Activated naive CD8-positive, alpha-beta T cell treated with anti-CD3 and anti-CD28 coated beads, Interleukin-2, amount 10 ng/mL, durations not matched to agents 7 days and 5 days (primary cell): ENCODE results near the gene EML3. TPM values are rescaled to one million over a fixed set of nuclear protein-coding genes. Genes with fewer than 3 reads are reported as not detected.
"Not testable (repeated sequence)": the region's sequence is repeated elsewhere in the genome, so short reads cannot be mapped to it uniquely, and the experiment has no call there.

ENCODE experiments used
- ATAC-seq: fragments of 150-1000 bp; cut with Tn5 transposase; one replicate; pipeline ENCODE4 v1.10.0; 2021; ENCODE audit warnings: low read depth, moderate library complexity
- POLR2A ChIA-PET: fragments of 350-600 bp; sonication (Branson Sonifier 250); formaldehyde crosslinking; loops from one replicate; lab custom pipeline; 2021; ENCODE audit warnings: antibody characterized with exemption; lab: Charles Lee
- DNase-seq: peaks from one replicate; pipeline ENCODE4 v3.0.0; 2021
- H3K27ac Mint-ChIP-seq: one replicate; pipeline ENCODE4 v1.8.0; 2022; ENCODE audit warnings: mild to moderate bottlenecking, mixed read lengths
- H3K27me3 Mint-ChIP-seq: one replicate; pipeline ENCODE4 v1.8.0; 2022; ENCODE audit warnings: mild to moderate bottlenecking, moderate library complexity, mixed read lengths
- H3K36me3 Mint-ChIP-seq: one replicate; pipeline ENCODE4 v1.8.0; 2021; ENCODE audit warnings: mild to moderate bottlenecking, mixed read lengths
- H3K4me1 Mint-ChIP-seq: one replicate; pipeline ENCODE4 v1.8.0; 2021; ENCODE audit warnings: mixed read lengths
- H3K4me3 Mint-ChIP-seq: one replicate; pipeline ENCODE4 v1.8.0; 2022; ENCODE audit warnings: mild to moderate bottlenecking, moderate library complexity, mixed read lengths
- H3K9me3 Mint-ChIP-seq: one replicate; pipeline ENCODE4 v1.8.0; 2021; ENCODE audit warnings: mixed read lengths
- total RNA-seq, 2 experiments: library from RNA; stranded (reverse); gene quantifications; one replicate each; pipeline ENCODE4 v1.2.3, GENCODE V29; 2021

Gene EML3
- total RNA-seq: 100 to 1,000 TPM; 183 to 185 TPM

- Mint-ChIP-seq H3K9me3 (no peaks in the 10 kb centered on the region), H3K27ac (peak within 1 kb of the TSS; percentile 93), H3K4me1 (peaks cover 39% of the 10 kb centered on the region), H3K27me3 (no peaks in the 10 kb centered on the region), H3K4me3 (peak within 1 kb of the TSS; percentile 90), H3K36me3 (peaks cover 13% of the 10 kb centered on the region)
- peak; percentile 74 for ATAC-seq
- POLR2A ChIA-PET: interaction anchor here (0.6 to 5.0 kb wide), 22 partner anchors 9 to 229 kb away, joined by 3 to 50 read pairs (median 6); partner anchors contain the start of genes B3GAT3, C11orf98, CSKMT and GANAB
- DNase-seq: peak; percentile 96
Observed at GRCh38 chr11:62612366-62613290, at the start of gene EML3, which contains the start of gene ROM1. Gene EML3 (minus strand): TSS chr11:62612775. CDS start chr11:62612457, 318 bp downstream. Gene ROM1 (plus strand): TSS chr11:62613257. CDS start chr11:62613282, 25 bp downstream.

- DNase-seq: no peak
- POLR2A ChIA-PET: interaction anchor here (0.7 to 8.4 kb wide), 5 partner anchors 8 to 55 kb away, joined by 3 to 187 read pairs (median 5); partner anchors contain the start of genes B3GAT3, C11orf98, CSKMT and LBHD1
- H3K27ac Mint-ChIP-seq: no peak overlapping the region
- peaks cover 13% of the 10 kb centered on the region for H3K4me1 Mint-ChIP-seq
- ATAC-seq: no peak
- H3K27me3 Mint-ChIP-seq: no peaks in the 10 kb centered on the region
- no peak overlapping the region for H3K4me3 Mint-ChIP-seq
- H3K9me3 Mint-ChIP-seq: no peaks in the 10 kb centered on the region
- H3K36me3 Mint-ChIP-seq: peaks cover 2% of the 10 kb centered on the region
Observed at GRCh38 chr11:62656796-62657429, 44.3 kb upstream of the EML3 start.

- H3K9me3 Mint-ChIP-seq: no peaks in the 10 kb centered on the region
- no peak for ATAC-seq
- H3K27ac Mint-ChIP-seq: peak overlapping the region; percentile 63
- H3K27me3 Mint-ChIP-seq: no peaks in the 10 kb centered on the region
- peaks cover 4% of the 10 kb centered on the region for H3K36me3 Mint-ChIP-seq
- peak overlapping the region; percentile 37 for H3K4me3 Mint-ChIP-seq
- DNase-seq: no peak
- peaks cover 17% of the 10 kb centered on the region for H3K4me1 Mint-ChIP-seq
- POLR2A ChIA-PET: interaction anchor here (0.6 to 8.4 kb wide), 5 partner anchors 11 to 101 kb away, joined by 4 to 187 read pairs (median 8); partner anchors contain the start of genes C11orf98, CSKMT, LBHD1 and TUT1
Observed at GRCh38 chr11:62654297-62654696, 41.7 kb upstream of the EML3 start.

GRCh38 chr11:62652161-62653006 lies 39.8 kb upstream of the EML3 start:
- Mint-ChIP-seq H3K27ac (peak overlapping the region; percentile 91), H3K9me3 (no peaks in the 10 kb centered on the region), H3K4me3 (peak overlapping the region; percentile 94), H3K4me1 (peaks cover 17% of the 10 kb centered on the region), H3K27me3 (no peaks in the 10 kb centered on the region), H3K36me3 (peaks cover 4% of the 10 kb centered on the region)
- POLR2A ChIA-PET: interaction anchor here (0.7 to 8.4 kb wide), 22 partner anchors 9 to 250 kb away, joined by 3 to 187 read pairs (median 5); partner anchors contain the start of genes B3GAT3, C11orf98, CSKMT and EEF1G
- no peak for DNase-seq
- ATAC-seq: no peak

GRCh38 chr11:62650283-62650682 lies 37.7 kb upstream of the EML3 start:
- H3K4me3 Mint-ChIP-seq, H3K9me3 Mint-ChIP-seq, DNase-seq, H3K36me3 Mint-ChIP-seq, ATAC-seq, H3K27me3 Mint-ChIP-seq, H3K27ac Mint-ChIP-seq: not testable (repeated sequence)
- POLR2A ChIA-PET: interaction anchor here (0.9 to 1.2 kb wide), 2 partner anchors 22 to 49 kb away, joined by 5 to 6 read pairs; partner anchors contain the start of genes LBHD1 and MTA2
- peaks cover 23% of the 10 kb centered on the region for H3K4me1 Mint-ChIP-seq

- no peak overlapping the region for H3K4me3 Mint-ChIP-seq
- H3K4me1 Mint-ChIP-seq: peaks cover 28% of the 10 kb centered on the region
- H3K27ac Mint-ChIP-seq: no peak overlapping the region
- DNase-seq (no peak), ATAC-seq (no peak)
- no peaks in the 10 kb centered on the region for H3K27me3 Mint-ChIP-seq
- POLR2A ChIA-PET: interaction anchor here (0.6 to 5.5 kb wide), 7 partner anchors 8 to 58 kb away, joined by 3 to 40 read pairs (median 7); partner anchors contain the start of genes B3GAT3, C11orf98, CSKMT and LBHD1
- H3K9me3 Mint-ChIP-seq: no peaks in the 10 kb centered on the region
- peaks cover 10% of the 10 kb centered on the region for H3K36me3 Mint-ChIP-seq
Observed at GRCh38 chr11:62649486-62649885, 36.9 kb upstream of the EML3 start.

- Mint-ChIP-seq H3K4me1 (peaks cover 29% of the 10 kb centered on the region), H3K27me3 (no peaks in the 10 kb centered on the region), H3K27ac (no peak overlapping the region), H3K4me3 (no peak overlapping the region), H3K36me3 (peaks cover 10% of the 10 kb centered on the region), H3K9me3 (no peaks in the 10 kb centered on the region)
- ATAC-seq (no peak), DNase-seq (no peak)
- POLR2A ChIA-PET: interaction anchor here (0.6 to 5.5 kb wide), 7 partner anchors 16 to 57 kb away, joined by 3 to 40 read pairs (median 7); partner anchors contain the start of genes B3GAT3, C11orf98, CSKMT and LBHD1
Observed at GRCh38 chr11:62648967-62649364, 36.4 kb upstream of the EML3 start.

- H3K4me1 Mint-ChIP-seq: peaks cover 26% of the 10 kb centered on the region
Observed at GRCh38 chr11:62648185-62648966, 35.8 kb upstream of the EML3 start.

GRCh38 chr11:62647609-62648005 lies 35.0 kb upstream of the EML3 start:
- POLR2A ChIA-PET: interaction anchor here (0.9 to 5.5 kb wide), 8 partner anchors 10 to 194 kb away, joined by 3 to 40 read pairs (median 8); partner anchors contain the start of genes B3GAT3, C11orf98, CSKMT and HNRNPUL2
- DNase-seq: no peak
- H3K9me3 Mint-ChIP-seq: no peaks in the 10 kb centered on the region
- H3K36me3 Mint-ChIP-seq: peaks cover 8% of the 10 kb centered on the region
- no peak overlapping the region for H3K4me3 Mint-ChIP-seq
- no peak overlapping the region for H3K27ac Mint-ChIP-seq
- no peak for ATAC-seq
- H3K27me3 Mint-ChIP-seq: no peaks in the 10 kb centered on the region
- peaks cover 25% of the 10 kb centered on the region for H3K4me1 Mint-ChIP-seq

More at GRCh38 chr11:62648185-62648966, 35.8 kb upstream of the EML3 start:
- ATAC-seq (no peak), DNase-seq (no peak)
- no peaks in the 10 kb centered on the region for H3K27me3 Mint-ChIP-seq
- H3K27ac Mint-ChIP-seq: no peak overlapping the region
- POLR2A ChIA-PET: interaction anchor here (0.6 to 5.5 kb wide), 10 partner anchors 11 to 193 kb away, joined by 3 to 40 read pairs (median 4); partner anchors contain the start of genes B3GAT3, C11orf98, CSKMT and HNRNPUL2
- peaks cover 8% of the 10 kb centered on the region for H3K36me3 Mint-ChIP-seq
- H3K4me3 Mint-ChIP-seq: no peak overlapping the region
- H3K9me3 Mint-ChIP-seq: no peaks in the 10 kb centered on the region

GRCh38 chr11:62646825-62647608 lies 34.4 kb upstream of the EML3 start:
- DNase-seq: no peak
- H3K27me3 Mint-ChIP-seq: no peaks in the 10 kb centered on the region
- peaks cover 24% of the 10 kb centered on the region for H3K4me1 Mint-ChIP-seq
- POLR2A ChIA-PET: interaction anchor here (0.6 to 7.3 kb wide), 17 partner anchors 10 to 194 kb away, joined by 3 to 76 read pairs (median 13); partner anchors contain the start of genes B3GAT3, C11orf98, CSKMT and EEF1G
- H3K9me3 Mint-ChIP-seq: no peaks in the 10 kb centered on the region
- peaks cover 8% of the 10 kb centered on the region for H3K36me3 Mint-ChIP-seq
- H3K27ac Mint-ChIP-seq: peak overlapping the region; percentile 96
- H3K4me3 Mint-ChIP-seq: peak overlapping the region; percentile 99
- ATAC-seq: no peak
